Measurements from ENCODE around the gene C13orf42. TPM values are rescaled to one million over a fixed set of nuclear protein-coding genes. Genes with fewer than 3 reads are reported as not detected.

Gene C13orf42
- total RNA-seq, 1 experiment from 2014 or later: not detected

- intact Hi-C loops (cut with micrococcal nuclease): no loop called here
- H3K9me3 ChIP-seq (ENCODE audit: control insufficient read depth in 1 of 2, insufficient read depth in 1 of 2, low read depth in 1 of 2, low read length in 2 of 2): no peaks in the 10 kb centered on the region
- H3K4me1 ChIP-seq (ENCODE audit: control insufficient read depth in 1 of 2, insufficient read depth in 2 of 2, low read length in 2 of 2): no peaks in the 10 kb centered on the region
- DNase-seq (ENCODE audit: low read depth, low spot score): no peak
- ChIA-PET POLR2A (no interaction called here), CTCF (interaction anchor here (1.9 kb wide), 2 partner anchors 130 to 131 kb away, joined by 9 to 10 read pairs; no protein-coding TSS in a partner anchor), RAD21 (ENCODE audit: low non-redundant PET in 1 of 2, low total read pairs in 2 of 2, uncharacterized antibody in 2 of 2, unreplicated experiment in 2 of 2) (no interaction called here)
- H3K79me2 ChIP-seq (ENCODE audit: insufficient read depth, low read length): no peaks in the 10 kb centered on the region
- H3K27me3 ChIP-seq (ENCODE audit: insufficient read depth, low read length): peaks cover 8% of the 10 kb centered on the region; the same call in 1 of the 2 replicates
- BruUV-seq (replicated peaks): no TSS peak
- no peak overlapping the region for H3K27ac ChIP-seq (ENCODE audit: low read depth, low read length)
- H3K4me3 ChIP-seq (replicated peaks in 1 of 2; ENCODE audit: low read depth in 1 of 2, low read length in 2 of 2): no peak overlapping the region
- H3K36me3 ChIP-seq (ENCODE audit: control insufficient read depth in 1 of 2, insufficient read depth in 2 of 2, low read length in 2 of 2): no peaks in the 10 kb centered on the region
- H3K9me2 ChIP-seq (ENCODE audit: insufficient read depth): no peaks in the 10 kb centered on the region
- H2AFZ ChIP-seq (ENCODE audit: low read depth, low read length, poor library complexity, severe bottlenecking): no peak overlapping the region
- TF ChIP-seq ELF1 (IDR thresholded peaks at IDR 0.05; ENCODE audit: borderline replicate concordance, low read depth) (no peak), ZBTB33 (IDR thresholded peaks at IDR 0.05; ENCODE audit: extremely low read depth, insufficient replicate concordance, low read length) (no peak), ZNF274 (IDR thresholded peaks at IDR 0.05; ENCODE audit: low read depth, low read length) (no peak)
- no peaks in the 10 kb centered on the region for H4K20me1 ChIP-seq (ENCODE audit: insufficient read depth)
- ATAC-seq: no peak
- no peak overlapping the region for H3K9ac ChIP-seq (ENCODE audit: low read length)
- H3K4me2 ChIP-seq (ENCODE audit: low read length): no peak overlapping the region
Observed at GRCh38 chr13:51155776-51156515, 44.9 kb upstream of the C13orf42 start.

DNA sequence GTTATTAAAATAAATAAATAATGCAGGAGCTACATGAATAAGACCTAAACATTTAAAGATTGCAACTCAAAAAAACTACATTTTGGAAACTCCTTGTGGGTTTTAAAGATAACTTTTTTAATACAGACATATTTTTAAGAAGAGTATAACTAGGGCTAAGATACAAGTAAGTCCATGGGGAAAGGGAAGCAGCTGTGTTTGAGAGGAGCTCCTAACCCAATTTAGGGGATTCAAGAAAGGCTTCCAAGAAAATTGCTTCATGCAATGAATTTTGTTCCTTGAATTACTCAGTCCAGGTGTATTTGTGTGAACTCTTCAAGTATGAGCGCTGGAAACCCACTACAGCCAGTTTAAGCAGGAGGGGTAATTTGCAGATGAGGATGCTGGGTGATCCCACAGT lies 44.1 kb upstream of the C13orf42 start:
- intact Hi-C loops (cut with micrococcal nuclease): no loop called here

More for the DNA sequence above, 44.1 kb upstream of the C13orf42 start:
- Histone ChIP-seq H3K27ac (ENCODE audit: low read depth, low read length) (no peak overlapping the region), H3K4me1 (ENCODE audit: control insufficient read depth in 1 of 2, insufficient read depth in 2 of 2, low read length in 2 of 2) (no peaks in the 10 kb centered on the region), H3K27me3 (ENCODE audit: insufficient read depth, low read length) (peaks cover 16% of the 10 kb centered on the region; the same call in 1 of the 2 replicates), H3K79me2 (ENCODE audit: insufficient read depth, low read length) (no peaks in the 10 kb centered on the region), H3K4me3 (replicated peaks in 1 of 2; ENCODE audit: low read depth in 1 of 2, low read length in 2 of 2) (no peak overlapping the region), H3K9ac (ENCODE audit: low read length) (no peak overlapping the region), H3K9me3 (ENCODE audit: control insufficient read depth in 1 of 2, insufficient read depth in 1 of 2, low read depth in 1 of 2, low read length in 2 of 2) (no peaks in the 10 kb centered on the region), H4K20me1 (ENCODE audit: insufficient read depth) (no peaks in the 10 kb centered on the region), H3K4me2 (ENCODE audit: low read length) (no peak overlapping the region), H3K9me2 (ENCODE audit: insufficient read depth) (no peaks in the 10 kb centered on the region), H2AFZ (ENCODE audit: low read depth, low read length, poor library complexity, severe bottlenecking) (no peak overlapping the region), H3K36me3 (ENCODE audit: control insufficient read depth in 1 of 2, insufficient read depth in 2 of 2, low read length in 2 of 2) (no peaks in the 10 kb centered on the region)
- TF ChIP-seq POLR2A (IDR thresholded peaks at IDR 0.05; ENCODE audit: borderline replicate concordance, extremely low read depth, insufficient read depth, insufficient read length) (no peak), SP1 (IDR thresholded peaks at IDR 0.05; ENCODE audit: low read depth) (no peak), CBX3 (IDR thresholded peaks at IDR 0.05; ENCODE audit: low read depth) (no peak)
- no TSS peak for BruUV-seq (replicated peaks)
- DNase-seq (ENCODE audit: low read depth, low spot score) (no peak), ATAC-seq (no peak)
- POLR2A ChIA-PET: no interaction called here
- CTCF ChIA-PET: interaction anchor here (1.9 kb wide), 1 partner anchor 131 kb away, joined by 9 read pairs; no protein-coding TSS in a partner anchor
- RAD21 ChIA-PET (ENCODE audit: low non-redundant PET in 1 of 2, low total read pairs in 2 of 2, uncharacterized antibody in 2 of 2, unreplicated experiment in 2 of 2): no interaction called here
